HG03280 (cell line): ENCODE results near the gene BHLHE23.
"Not testable (repeated sequence)": the region's sequence is repeated elsewhere in the genome, so short reads cannot be mapped to it uniquely, and the experiment has no call there.

Experiments
- ATAC-seq: cut with Tn5 transposase; IDR thresholded peaks from one replicate; pipeline ENCODE4 v1.9.1; 2021; ENCODE audit warnings: mild to moderate bottlenecking, moderate library complexity; ENCODE audit not compliant: unreplicated experiment

Gene BHLHE23

GRCh38 chr20:62962891-62963613 lies 43.7 kb downstream of the BHLHE23 start:
- ATAC-seq = no peak

DNA sequence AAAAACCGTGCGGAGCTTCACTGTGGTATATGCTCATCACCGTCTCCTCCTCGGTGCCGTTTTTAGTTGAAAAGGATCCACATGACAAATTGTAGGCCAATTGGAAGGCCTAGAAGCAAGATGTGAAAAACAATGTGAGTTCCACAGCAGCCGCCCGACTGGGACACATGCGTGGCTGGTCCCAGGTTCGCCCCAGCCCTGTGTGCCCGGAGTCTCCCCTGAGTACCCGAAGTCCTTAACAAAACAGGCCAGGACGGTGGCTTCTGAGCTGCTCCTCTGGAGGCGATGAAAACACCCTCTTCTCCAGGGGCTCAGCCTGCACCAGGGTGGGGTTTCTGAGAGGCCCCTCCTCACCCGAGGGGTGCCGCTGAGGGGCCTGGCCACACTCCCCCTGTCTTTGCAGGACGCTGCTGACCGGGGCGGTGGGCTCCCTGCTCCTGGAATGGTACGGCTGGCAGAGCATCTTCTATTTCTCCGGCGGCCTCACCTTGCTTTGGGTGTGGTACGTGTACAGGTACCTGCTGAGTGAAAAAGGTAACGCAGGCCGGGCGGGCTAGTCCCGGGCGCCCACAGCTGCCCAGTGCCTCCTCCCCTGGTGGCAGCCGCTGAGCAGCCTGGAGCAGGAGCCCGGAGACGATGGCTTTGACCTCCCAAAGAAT lies 44.4 kb downstream of the BHLHE23 start:
- no peak for ATAC-seq

- no peak for ATAC-seq
Observed at GRCh38 chr20:62961799-62962198, 45.0 kb downstream of the BHLHE23 start.

DNA sequence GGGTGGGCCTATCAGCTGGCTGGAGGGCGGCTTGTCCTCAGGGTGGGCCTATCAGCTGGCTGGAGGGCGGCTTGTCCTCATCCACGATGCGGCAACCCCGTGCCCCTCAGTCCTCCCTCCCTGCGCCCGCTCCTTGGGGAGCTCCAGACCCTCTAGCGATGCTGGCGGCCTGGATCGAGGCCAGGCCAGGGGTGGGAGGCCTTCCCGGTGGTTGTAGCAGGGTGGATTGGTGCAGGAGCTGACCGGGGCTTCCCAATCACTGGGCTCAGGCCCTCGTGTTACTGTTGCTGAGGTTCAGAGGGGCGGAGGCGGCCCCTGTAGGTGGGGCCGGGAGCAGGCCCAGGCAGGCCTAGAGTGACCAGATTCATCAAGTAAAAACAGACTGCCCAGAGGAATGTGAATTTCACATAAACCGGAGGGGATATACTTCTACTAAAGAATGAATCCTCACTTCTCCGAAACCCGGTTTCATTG lies 45.4 kb downstream of the BHLHE23 start:
- no peak for ATAC-seq

DNA sequence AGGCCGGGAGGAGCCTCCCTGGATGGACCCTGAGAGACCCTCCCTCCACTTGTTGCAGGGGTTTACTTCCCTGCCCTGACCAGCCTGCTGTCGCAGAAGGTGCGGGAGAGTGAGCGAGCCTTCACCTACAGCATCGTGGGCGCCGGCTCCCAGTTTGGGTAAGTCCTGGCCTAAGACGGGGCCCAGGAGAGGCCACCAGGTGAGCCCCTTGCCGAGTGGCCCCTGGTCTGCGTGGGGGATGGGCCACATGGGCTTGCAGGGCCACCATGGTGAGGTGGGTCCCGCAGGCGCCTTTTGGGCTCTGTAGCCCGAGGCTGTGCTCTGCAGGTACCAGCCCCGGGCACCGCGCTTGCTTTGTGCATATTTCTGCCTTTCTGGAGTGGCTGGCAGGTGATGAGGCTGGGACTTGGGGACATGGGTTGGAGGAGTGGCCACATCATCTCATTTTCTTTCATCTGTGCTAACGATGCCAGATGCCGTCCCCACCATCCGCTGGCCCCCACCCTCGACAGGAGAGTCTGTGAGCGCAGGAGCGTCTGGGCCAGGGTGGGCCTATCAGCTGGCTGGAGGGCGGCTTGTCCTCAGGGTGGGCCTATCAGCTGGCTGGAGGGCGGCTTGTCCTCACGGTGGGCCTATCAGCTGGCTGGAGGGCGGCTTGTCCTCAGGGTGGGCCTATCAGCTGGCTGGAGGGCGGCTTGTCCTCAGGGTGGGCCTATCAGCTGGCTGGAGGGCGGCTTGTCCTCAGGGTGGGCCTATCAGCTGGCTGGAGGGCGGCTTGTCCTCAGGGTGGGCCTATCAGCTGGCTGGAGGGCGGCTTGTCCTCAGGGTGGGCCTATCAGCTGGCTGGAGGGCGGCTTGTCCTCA lies 46.1 kb downstream of the BHLHE23 start:
- not testable (repeated sequence) for ATAC-seq

DNA sequence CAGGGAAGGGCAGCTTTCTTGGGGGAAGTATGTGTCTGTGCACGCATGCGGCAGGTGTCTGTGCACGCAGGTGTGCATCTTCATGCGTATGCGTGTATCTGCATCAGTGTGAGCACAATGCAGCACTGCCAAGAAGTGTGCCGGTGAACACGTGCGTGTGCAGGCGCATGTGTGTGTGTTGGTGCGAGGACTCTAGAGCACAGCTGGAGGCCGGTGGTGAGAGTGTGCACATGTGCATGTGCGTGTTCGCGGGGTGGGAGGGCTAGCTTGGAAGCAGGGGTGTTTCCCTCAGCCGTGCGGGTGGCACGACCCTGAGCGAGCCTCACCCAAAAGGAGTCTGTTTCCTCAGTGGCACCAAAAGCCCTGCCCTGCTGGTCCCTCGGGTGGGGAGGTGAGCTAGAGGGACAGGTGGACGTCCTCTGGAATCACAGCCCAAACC lies 46.7 kb downstream of the BHLHE23 start:
- no peak for ATAC-seq

- no peak for ATAC-seq
Observed at GRCh38 chr20:62959101-62959971, 47.4 kb downstream of the BHLHE23 start.

DNA sequence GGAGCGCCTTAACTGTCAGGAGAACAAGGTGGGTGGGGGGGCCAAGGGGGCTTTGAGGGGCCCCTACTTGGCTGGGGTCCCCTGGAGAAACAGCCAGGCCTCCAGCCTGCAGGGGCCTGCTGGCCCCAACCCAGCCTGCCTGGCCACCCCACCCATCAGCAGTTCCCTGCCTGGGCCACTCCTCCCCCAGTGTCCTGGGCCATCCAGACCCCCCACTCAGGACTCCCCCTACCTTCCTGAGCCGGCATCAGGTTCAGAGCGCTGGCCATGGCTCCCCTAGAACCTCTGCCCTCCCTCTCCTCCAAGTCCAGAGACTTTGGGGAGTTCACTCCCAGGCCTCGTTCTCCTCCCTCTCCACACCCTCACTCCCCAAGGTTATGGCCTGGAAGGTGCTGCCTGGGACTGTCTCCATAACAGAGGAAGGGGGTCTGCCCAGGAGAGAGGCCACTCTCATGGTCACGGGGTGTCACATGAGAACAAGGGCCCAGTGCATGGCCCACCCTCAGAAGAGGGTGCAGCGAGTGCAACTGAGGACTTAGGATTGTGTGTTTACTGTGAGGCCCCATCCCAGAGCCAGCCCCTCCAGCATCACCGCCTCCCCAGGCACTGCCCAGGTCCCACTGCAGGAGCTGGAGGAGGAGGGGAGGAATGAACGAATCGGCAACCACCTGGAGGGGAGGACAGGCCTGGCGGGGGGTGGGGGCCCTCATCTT lies 48.2 kb downstream of the BHLHE23 start:
- no peak for ATAC-seq

DNA sequence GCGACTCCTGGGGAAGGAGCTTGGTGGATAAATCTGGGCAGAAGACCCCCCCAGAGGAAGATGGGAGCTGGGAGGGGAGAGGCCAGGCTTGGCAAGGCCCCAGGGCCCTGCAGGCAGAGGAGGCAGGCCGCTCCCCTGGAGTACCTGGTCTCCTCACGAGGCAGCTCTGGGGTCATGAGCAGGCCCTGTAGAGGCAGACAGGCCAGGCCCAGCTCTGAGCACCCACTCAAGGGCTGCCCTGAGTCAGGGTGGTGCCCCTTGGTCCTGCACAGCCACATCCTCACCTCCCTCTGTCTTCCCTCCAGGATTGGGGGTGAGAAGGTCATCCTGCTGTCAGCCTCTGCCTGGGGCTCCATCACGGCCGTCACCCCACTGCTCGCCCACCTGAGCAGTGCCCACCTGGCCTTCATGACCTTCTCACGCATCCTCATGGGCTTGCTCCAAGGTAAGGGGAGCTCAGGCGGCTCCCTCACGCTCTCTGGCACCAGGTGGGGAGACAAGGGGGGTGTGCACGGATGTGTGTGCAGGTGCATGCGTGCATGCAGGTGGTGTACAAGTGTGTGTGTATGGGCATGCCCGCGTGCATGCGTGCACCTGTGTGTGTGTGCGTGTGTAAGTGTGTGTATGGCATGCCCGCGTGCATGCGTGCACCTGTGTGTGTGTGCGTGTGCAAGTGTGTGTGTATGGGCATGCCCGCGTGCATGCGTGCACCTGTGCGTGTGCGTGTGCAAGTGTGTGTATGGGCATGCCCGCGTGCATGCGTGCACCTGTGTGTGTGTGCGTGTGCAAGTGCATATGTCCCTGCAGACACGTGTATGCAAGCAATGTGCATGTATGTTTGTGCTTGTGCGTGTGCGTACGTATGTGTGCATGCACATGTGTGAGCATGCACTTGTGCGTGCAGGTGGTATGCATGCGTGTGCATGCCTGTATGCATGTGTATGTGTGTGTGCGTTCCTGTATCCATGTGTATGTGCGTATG lies 49.3 kb downstream of the BHLHE23 start:
- ATAC-seq = no peak

- no peak for ATAC-seq
Observed at GRCh38 chr20:62956387-62957135, 50.2 kb downstream of the BHLHE23 start.
